SK-N-SH treated with all-trans-retinoic acid at 6 μM for 48 hours (cell line): ENCODE data around the gene TEAD3.
A peak's percentile ranks its signal among the peaks of the same experiment; 100 is the strongest.

Experiments used
- ATAC-seq: fragments of 200-7000 bp; cut with Tn5 transposase; 3 replicates; pipeline ENCODE4 v1.9.1; 2020; ENCODE audit warnings: mild to moderate bottlenecking, moderate library complexity
- ARNTL ChIP-seq: fragments of 450-650 bp; formaldehyde crosslinking; IDR thresholded peaks from 2 replicates; pipeline ENCODE4 v1.5.0; 2020; ENCODE audit warnings: low read depth, mild to moderate bottlenecking, moderate library complexity, borderline replicate concordance
- CREB5 ChIP-seq: fragments of 250-450 bp; sonication (Bioruptor Pico); IDR thresholded peaks from 2 replicates; pipeline ENCODE4 v1.5.1; 2020; ENCODE audit warnings: low read depth, mild to moderate bottlenecking, moderate library complexity
- CSDC2 ChIP-seq: fragments of 250-450 bp; sonication (Bioruptor Pico); IDR thresholded peaks from 2 replicates; pipeline ENCODE4 v1.5.0; 2020; ENCODE audit warnings: mild to moderate bottlenecking, moderate library complexity
- CSRNP3 ChIP-seq: fragments of 250-450 bp; sonication (Bioruptor Pico); IDR thresholded peaks from 2 replicates; pipeline ENCODE4 v1.5.1; 2021; ENCODE audit warnings: mild to moderate bottlenecking, moderate library complexity
- GLIS3 ChIP-seq: fragments of 250-450 bp; sonication (Bioruptor Pico); IDR thresholded peaks from 2 replicates; pipeline ENCODE4 v1.5.0; 2020; ENCODE audit warnings: mild to moderate bottlenecking, moderate library complexity
- ISL1 ChIP-seq: fragments of 250-450 bp; sonication (Bioruptor Pico); IDR thresholded peaks from 2 replicates; pipeline ENCODE4 v2.1.2; 2022; ENCODE audit warnings: mild to moderate bottlenecking, moderate library complexity
- OSR1 ChIP-seq: fragments of 250-450 bp; sonication (Bioruptor Pico); IDR thresholded peaks from 2 replicates; pipeline ENCODE4 v1.8.0; 2022; ENCODE audit warnings: moderate library complexity, mild to moderate bottlenecking, inconsistent platforms
- PATZ1 ChIP-seq: fragments of 250-450 bp; sonication (Bioruptor Pico); IDR thresholded peaks from 2 replicates; pipeline ENCODE4 v1.8.0; 2020; ENCODE audit warnings: mild to moderate bottlenecking, moderate library complexity, borderline replicate concordance
- POU6F1 ChIP-seq: fragments of 250-450 bp; sonication (Bioruptor Pico); IDR thresholded peaks from 2 replicates; pipeline ENCODE4 v1.8.0; 2021; ENCODE audit warnings: low read depth, mild to moderate bottlenecking, moderate library complexity, borderline replicate concordance
- SNAI2 ChIP-seq: fragments of 250-450 bp; sonication (Bioruptor Pico); IDR thresholded peaks from 2 replicates; pipeline ENCODE4 v1.5.0; 2020; ENCODE audit warnings: mild to moderate bottlenecking, moderate library complexity
- TCF4 ChIP-seq: fragments of 250-450 bp; sonication (Bioruptor Pico); IDR thresholded peaks from 2 replicates; pipeline ENCODE4 v1.8.0; 2021; ENCODE audit warnings: mild to moderate bottlenecking, moderate library complexity, borderline replicate concordance
- TSHZ2 ChIP-seq: fragments of 250-450 bp; sonication (Bioruptor Pico); IDR thresholded peaks from 2 replicates; pipeline ENCODE4 v1.5.0; 2020; ENCODE audit warnings: mild to moderate bottlenecking, moderate library complexity
- ZC3H10 ChIP-seq: fragments of 250-450 bp; sonication (Bioruptor Pico); IDR thresholded peaks from 2 replicates; pipeline ENCODE4 v1.5.1; 2021; ENCODE audit warnings: mild to moderate bottlenecking, moderate library complexity
- ZFP30 ChIP-seq: fragments of 450-650 bp; formaldehyde crosslinking; IDR thresholded peaks from 2 replicates; pipeline ENCODE4 v1.5.0; 2022; ENCODE audit warnings: mild to moderate bottlenecking, moderate library complexity
- ZNF565 ChIP-seq: fragments of 450-650 bp; formaldehyde crosslinking; conservative IDR thresholded peaks from 2 replicates; pipeline ENCODE4 v1.5.0; 2020; ENCODE audit warnings: low read depth, mild to moderate bottlenecking, moderate library complexity
- ZNF70 ChIP-seq: fragments of 450-650 bp; formaldehyde crosslinking; IDR thresholded peaks from 2 replicates; pipeline ENCODE4 v1.5.0; 2020; ENCODE audit warnings: mild to moderate bottlenecking, moderate library complexity
- ZNF8 ChIP-seq: fragments of 450-650 bp; formaldehyde crosslinking; IDR thresholded peaks from 2 replicates; pipeline ENCODE4 v1.5.0; 2020; ENCODE audit warnings: mild to moderate bottlenecking, moderate library complexity

TEAD3 gene

GRCh38 chr6:35475573-35475972, 21.3 kb downstream of the TEAD3 start:
- ATAC-seq, result peak; percentile 4
- TF ChIP-seq TSHZ2 (CRISPR knock-in tag) (no peak), ZFP30 (CRISPR knock-in tag) (no peak), CSRNP3 (CRISPR knock-in tag) (no peak), ZC3H10 (no peak), ARNTL (CRISPR knock-in tag) (no peak), PATZ1 (CRISPR knock-in tag) (no peak), CSDC2 (CRISPR knock-in tag) (no peak), POU6F1 (CRISPR knock-in tag) (no peak), GLIS3 (no peak), OSR1 (CRISPR knock-in tag) (no peak), SNAI2 (CRISPR knock-in tag) (no peak)
- TF ChIP-seq, all 23 proteins: peak for 0

- peak; percentile 5; the same call in 2 of the 3 replicates for ATAC-seq
- TF ChIP-seq ZNF565 (CRISPR knock-in tag), result no peak
- TF ChIP-seq GLIS3, result no peak
- TF ChIP-seq ARNTL (CRISPR knock-in tag), result no peak
- no peak for TF ChIP-seq TCF4
- TF ChIP-seq ZNF8 (CRISPR knock-in tag), result no peak
- no peak for TF ChIP-seq ISL1 (CRISPR knock-in tag)
- TF ChIP-seq ZC3H10, result no peak
- no peak for TF ChIP-seq TSHZ2 (CRISPR knock-in tag)
- TF ChIP-seq ZNF70 (CRISPR knock-in tag), result no peak
- TF ChIP-seq CREB5, result no peak
- TF ChIP-seq PATZ1 (CRISPR knock-in tag), result no peak
- no peak for TF ChIP-seq OSR1 (CRISPR knock-in tag)
Measured at GRCh38 chr6:35474942-35475570, 21.8 kb downstream of the TEAD3 start.
